T-helper 1 cell treated with Interleukin-12 subunit alpha and Interleukin-12 subunit beta and Interleukin-4 antibody, amounts not matched to agents 30 μg/mL and 1 μg/mL, for 36 hours (primary cell): Measurements from ENCODE around the gene LAMA4.

ENCODE experiments used
- H3K27ac Mint-ChIP-seq: one replicate; pipeline ENCODE4 v1.8.0; 2021; ENCODE audit warnings: mild to moderate bottlenecking, mixed read lengths
- H3K27me3 Mint-ChIP-seq: one replicate; pipeline ENCODE4 v1.8.0; 2021; ENCODE audit warnings: low read depth, mixed read lengths
- H3K36me3 Mint-ChIP-seq: one replicate; pipeline ENCODE4 v1.8.0; 2021; ENCODE audit warnings: low read depth, mixed read lengths
- H3K4me1 Mint-ChIP-seq: one replicate; pipeline ENCODE4 v1.8.0; 2021; ENCODE audit warnings: low read depth, mixed read lengths
- H3K4me3 Mint-ChIP-seq: one replicate; pipeline ENCODE4 v1.8.0; 2021; ENCODE audit warnings: mild to moderate bottlenecking, moderate library complexity, mixed read lengths
- H3K9me3 Mint-ChIP-seq: one replicate; pipeline ENCODE4 v1.8.0; 2021; ENCODE audit warnings: mixed read lengths

LAMA4 gene

GRCh38 chr6:112253841-112254816, at the start of gene LAMA4:
Gene LAMA4 (minus strand): TSS chr6:112254567. CDS start chr6:112254150, 417 bp downstream.
- Mint-ChIP-seq H3K4me1 (peaks cover 12% of the 10 kb centered on the region), H3K36me3 (no peaks in the 10 kb centered on the region), H3K9me3 (no peaks in the 10 kb centered on the region), H3K27ac (no peak within 1 kb of the TSS), H3K4me3 (peak within 1 kb of the TSS; percentile 77), H3K27me3 (peaks cover 64% of the 10 kb centered on the region)

GRCh38 chr6:112302142-112302705, 47.9 kb upstream of the LAMA4 start:
- Mint-ChIP-seq H3K36me3 (no peaks in the 10 kb centered on the region), H3K27ac (no peak overlapping the region), H3K4me1 (no peaks in the 10 kb centered on the region), H3K9me3 (no peaks in the 10 kb centered on the region), H3K4me3 (no peak overlapping the region), H3K27me3 (peaks cover 71% of the 10 kb centered on the region)

GRCh38 chr6:112300896-112301295, 46.5 kb upstream of the LAMA4 start:
- Mint-ChIP-seq H3K27ac (no peak overlapping the region), H3K36me3 (no peaks in the 10 kb centered on the region), H3K4me1 (no peaks in the 10 kb centered on the region), H3K9me3 (no peaks in the 10 kb centered on the region), H3K27me3 (peaks cover 71% of the 10 kb centered on the region), H3K4me3 (no peak overlapping the region)

- no peak overlapping the region for H3K27ac Mint-ChIP-seq
- no peaks in the 10 kb centered on the region for H3K9me3 Mint-ChIP-seq
- peaks cover 67% of the 10 kb centered on the region for H3K27me3 Mint-ChIP-seq
- H3K4me1 Mint-ChIP-seq, result no peaks in the 10 kb centered on the region
- H3K4me3 Mint-ChIP-seq, result no peak overlapping the region
- H3K36me3 Mint-ChIP-seq, result no peaks in the 10 kb centered on the region
Measured at GRCh38 chr6:112298816-112299281, 44.5 kb upstream of the LAMA4 start.

- Mint-ChIP-seq H3K36me3 (no peaks in the 10 kb centered on the region), H3K27ac (no peak overlapping the region)
Measured at GRCh38 chr6:112298021-112298745, 43.8 kb upstream of the LAMA4 start.

GRCh38 chr6:112296694-112297093, 42.3 kb upstream of the LAMA4 start:
- Mint-ChIP-seq H3K27me3 (peaks cover 69% of the 10 kb centered on the region), H3K27ac (no peak overlapping the region), H3K4me3 (no peak overlapping the region), H3K36me3 (no peaks in the 10 kb centered on the region), H3K4me1 (no peaks in the 10 kb centered on the region), H3K9me3 (no peaks in the 10 kb centered on the region)

More at GRCh38 chr6:112298021-112298745, 43.8 kb upstream of the LAMA4 start:
- Mint-ChIP-seq H3K4me1 (no peaks in the 10 kb centered on the region), H3K9me3 (no peaks in the 10 kb centered on the region), H3K4me3 (no peak overlapping the region), H3K27me3 (peaks cover 66% of the 10 kb centered on the region)

- Mint-ChIP-seq H3K27me3 (peaks cover 72% of the 10 kb centered on the region), H3K9me3 (no peaks in the 10 kb centered on the region), H3K27ac (no peak overlapping the region), H3K36me3 (no peaks in the 10 kb centered on the region), H3K4me1 (no peaks in the 10 kb centered on the region), H3K4me3 (no peak overlapping the region)
Measured at GRCh38 chr6:112296122-112296521, 41.8 kb upstream of the LAMA4 start.

- peaks cover 10% of the 10 kb centered on the region for H3K4me1 Mint-ChIP-seq
- H3K27ac Mint-ChIP-seq, result no peak overlapping the region
- H3K27me3 Mint-ChIP-seq, result peaks cover 62% of the 10 kb centered on the region
- H3K4me3 Mint-ChIP-seq, result no peak overlapping the region
- H3K36me3 Mint-ChIP-seq, result no peaks in the 10 kb centered on the region
- H3K9me3 Mint-ChIP-seq, result peaks cover 5% of the 10 kb centered on the region
Measured at GRCh38 chr6:112291161-112291762, 36.9 kb upstream of the LAMA4 start.

- H3K27me3 Mint-ChIP-seq, result peaks cover 56% of the 10 kb centered on the region
- peaks cover 16% of the 10 kb centered on the region for H3K4me1 Mint-ChIP-seq
- H3K36me3 Mint-ChIP-seq, result no peaks in the 10 kb centered on the region
- no peak overlapping the region for H3K27ac Mint-ChIP-seq
- no peak overlapping the region for H3K4me3 Mint-ChIP-seq
- H3K9me3 Mint-ChIP-seq, result peaks cover 5% of the 10 kb centered on the region
Measured at GRCh38 chr6:112289038-112289566, 34.7 kb upstream of the LAMA4 start.

- no peak overlapping the region for H3K4me3 Mint-ChIP-seq
- peaks cover 56% of the 10 kb centered on the region for H3K27me3 Mint-ChIP-seq
- H3K27ac Mint-ChIP-seq, result no peak overlapping the region
- peaks cover 5% of the 10 kb centered on the region for H3K9me3 Mint-ChIP-seq
- no peaks in the 10 kb centered on the region for H3K36me3 Mint-ChIP-seq
- peaks cover 16% of the 10 kb centered on the region for H3K4me1 Mint-ChIP-seq
Measured at GRCh38 chr6:112288475-112288874, 34.1 kb upstream of the LAMA4 start.

GRCh38 chr6:112287577-112288225, 33.3 kb upstream of the LAMA4 start:
- Mint-ChIP-seq H3K27me3 (peaks cover 63% of the 10 kb centered on the region), H3K9me3 (peaks cover 5% of the 10 kb centered on the region), H3K4me1 (peaks cover 16% of the 10 kb centered on the region), H3K36me3 (no peaks in the 10 kb centered on the region), H3K27ac (no peak overlapping the region), H3K4me3 (no peak overlapping the region)

GRCh38 chr6:112286500-112287144, 32.3 kb upstream of the LAMA4 start:
- Mint-ChIP-seq H3K27me3 (peaks cover 62% of the 10 kb centered on the region), H3K4me3 (no peak overlapping the region), H3K4me1 (peaks cover 16% of the 10 kb centered on the region)

GRCh38 chr6:112286010-112286409, 31.6 kb upstream of the LAMA4 start:
- peaks cover 62% of the 10 kb centered on the region for H3K27me3 Mint-ChIP-seq
- peaks cover 16% of the 10 kb centered on the region for H3K4me1 Mint-ChIP-seq
- H3K36me3 Mint-ChIP-seq, result no peaks in the 10 kb centered on the region
- H3K4me3 Mint-ChIP-seq, result no peak overlapping the region
- peak overlapping the region; percentile 79 for H3K27ac Mint-ChIP-seq
- H3K9me3 Mint-ChIP-seq, result peaks cover 5% of the 10 kb centered on the region

More at GRCh38 chr6:112286500-112287144, 32.3 kb upstream of the LAMA4 start:
- H3K27ac Mint-ChIP-seq, result no peak overlapping the region
- peaks cover 5% of the 10 kb centered on the region for H3K9me3 Mint-ChIP-seq
- H3K36me3 Mint-ChIP-seq, result no peaks in the 10 kb centered on the region
